ENCODE data around the gene KCNIP4. TPM values are rescaled to one million over a fixed set of nuclear protein-coding genes. Genes with fewer than 3 reads are reported as not detected.

Gene KCNIP4
- total and polyA plus RNA-seq, 2 donors (not counting 1 experiment from before 2014, with no cell fraction given), result not detected

DNA sequence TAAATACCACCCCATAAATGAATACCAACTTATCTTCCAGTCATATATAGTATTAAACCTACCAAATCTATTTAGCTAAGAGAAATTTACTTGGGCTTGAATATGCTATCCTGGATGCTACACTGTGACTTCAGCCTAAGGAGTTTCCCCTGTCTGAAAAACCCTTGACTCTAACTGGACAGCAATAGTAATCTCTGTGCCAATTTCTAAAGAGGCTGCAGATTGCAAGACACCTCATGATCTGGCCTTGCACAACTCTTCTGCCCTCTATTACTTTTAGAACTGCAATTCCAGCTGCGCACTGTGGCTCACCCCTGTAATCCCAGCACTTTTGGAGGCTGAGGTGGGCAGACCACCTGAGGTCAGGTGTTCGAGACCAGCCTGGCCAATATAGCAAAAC is 371.5 kb downstream of the KCNIP4 start:
- Histone ChIP-seq H3K4me3 (ENCODE audit: control extremely low read depth in 1 of 5, extremely low read depth in 1 of 5, insufficient read depth in 1 of 5, low read depth in 2 of 5, low read length in 4 of 5) (no peak overlapping the region), H4K20me1 (ENCODE audit: control insufficient read depth, insufficient read depth, low read length, poor library complexity, severe bottlenecking) (no peaks in the 10 kb centered on the region), H3K79me2 (ENCODE audit: control insufficient read depth, insufficient read depth, low read length) (no peaks in the 10 kb centered on the region), H3K4me1 (ENCODE audit: control insufficient read depth in 2 of 2, insufficient read depth in 2 of 2, low read length in 2 of 2) (no peaks in the 10 kb centered on the region), H3K36me3 (replicated peaks in 1 of 2; ENCODE audit: control extremely low read depth in 1 of 2, control insufficient read depth in 1 of 2, extremely low read depth in 1 of 2, insufficient read depth in 2 of 2, low read length in 1 of 2) (no peaks in the 10 kb centered on the region), H3K9me3 (ENCODE audit: control extremely low read depth in 1 of 3, control insufficient read depth in 2 of 3, insufficient read depth in 1 of 3, low read length in 2 of 3) (peaks cover 0 to 3% (median 0%) of the 10 kb centered on the region in 3 donors), H3K27me3 (replicated peaks in 1 of 4; ENCODE audit: control extremely low read depth in 1 of 4, control insufficient read depth in 3 of 4, insufficient read depth in 4 of 4, low read length in 3 of 4) (no peaks in the 10 kb centered on the region), H3K27ac (ENCODE audit: low read length in 2 of 2) (no peak overlapping the region), H2AFZ (ENCODE audit: insufficient read depth, low read depth, low read length, poor library complexity, severe bottlenecking) (no peak overlapping the region), H3K4me2 (replicated peaks; ENCODE audit: low read depth, low read length, poor library complexity, severe bottlenecking) (no peak overlapping the region), H3K9ac (ENCODE audit: low read length) (no peak overlapping the region)
- intact Hi-C loops (cut with micrococcal nuclease), result no loop called here
- Mint-ChIP-seq H3K4me3 (no peak overlapping the region), H3K9me3 (ENCODE audit: insufficient read depth) (peaks cover 9% of the 10 kb centered on the region), H3K4me1 (no peaks in the 10 kb centered on the region), H3K27ac (no peak overlapping the region), H3K27me3 (no peaks in the 10 kb centered on the region)
- TF ChIP-seq EZH2 (IDR thresholded peaks at IDR 0.05; ENCODE audit: borderline replicate concordance, insufficient read depth, low read depth, low read length, poor library complexity, severe bottlenecking) (no peak), CTCF (IDR thresholded peaks at IDR 0.05) (no peak)
- CTCF ChIA-PET, result no interaction called here
- ATAC-seq (ENCODE audit: low read depth) (no peak), DNase-seq (no peak)
- POLR2A ChIA-PET, result no interaction called here
- 92% methylated on average over 1 of the region's 2 CpGs for whole genome bisulfite sequencing (ENCODE audit: insufficient coverage)

- no peaks in the 10 kb centered on the region for H4K20me1 ChIP-seq (ENCODE audit: control insufficient read depth, insufficient read depth, low read length, poor library complexity, severe bottlenecking)
- DNase-seq (no peak), ATAC-seq (ENCODE audit: low read depth) (no peak)
- no peaks in the 10 kb centered on the region for H3K79me2 ChIP-seq (ENCODE audit: control insufficient read depth, insufficient read depth, low read length)
- no peaks in the 10 kb centered on the region for H3K27me3 ChIP-seq (replicated peaks in 1 of 4; ENCODE audit: control extremely low read depth in 1 of 4, control insufficient read depth in 3 of 4, insufficient read depth in 4 of 4, low read length in 3 of 4)
- no peak overlapping the region for H2AFZ ChIP-seq (ENCODE audit: insufficient read depth, low read depth, low read length, poor library complexity, severe bottlenecking)
- POLR2A ChIA-PET, result no interaction called here
- peaks cover 0 to 3% (median 0%) of the 10 kb centered on the region in 3 donors for H3K9me3 ChIP-seq (ENCODE audit: control extremely low read depth in 1 of 3, control insufficient read depth in 2 of 3, insufficient read depth in 1 of 3, low read length in 2 of 3)
- no peak overlapping the region for H3K27ac ChIP-seq (ENCODE audit: low read length in 2 of 2)
- no peak overlapping the region for H3K4me2 ChIP-seq (replicated peaks; ENCODE audit: low read depth, low read length, poor library complexity, severe bottlenecking)
- Mint-ChIP-seq H3K27me3 (no peaks in the 10 kb centered on the region), H3K4me1 (no peaks in the 10 kb centered on the region), H3K27ac (no peak overlapping the region), H3K4me3 (no peak overlapping the region), H3K9me3 (ENCODE audit: insufficient read depth) (peaks cover 9% of the 10 kb centered on the region)
- no peaks in the 10 kb centered on the region for H3K4me1 ChIP-seq (ENCODE audit: control insufficient read depth in 2 of 2, insufficient read depth in 2 of 2, low read length in 2 of 2)
- no peaks in the 10 kb centered on the region for H3K36me3 ChIP-seq (replicated peaks in 1 of 2; ENCODE audit: control extremely low read depth in 1 of 2, control insufficient read depth in 1 of 2, extremely low read depth in 1 of 2, insufficient read depth in 2 of 2, low read length in 1 of 2)
- WGBS (ENCODE audit: insufficient coverage), result 83% methylated on average over 1 of the region's 3 CpGs
- intact Hi-C loops (cut with micrococcal nuclease), result no loop called here
- H3K9ac ChIP-seq (ENCODE audit: low read length), result no peak overlapping the region
- H3K4me3 ChIP-seq (ENCODE audit: control extremely low read depth in 1 of 5, extremely low read depth in 1 of 5, insufficient read depth in 1 of 5, low read depth in 2 of 5, low read length in 4 of 5), result no peak overlapping the region
- CTCF ChIA-PET, result no interaction called here
- TF ChIP-seq CTCF (IDR thresholded peaks at IDR 0.05) (no peak), EZH2 (IDR thresholded peaks at IDR 0.05; ENCODE audit: borderline replicate concordance, insufficient read depth, low read depth, low read length, poor library complexity, severe bottlenecking) (no peak)
These were observed 377.5 kb downstream of the KCNIP4 start for GRCh38 chr4:21571100-21571499.
